ENCODE measurements around the gene C10orf143. TPM values are rescaled to one million over a fixed set of nuclear protein-coding genes. Genes with fewer than 3 reads are reported as not detected.
A peak's percentile ranks its signal among the peaks of the same experiment; 100 is the strongest.
"Not testable (repeated sequence)": the region's sequence is repeated elsewhere in the genome, so short reads cannot be mapped to it uniquely, and the experiment has no call there.

C10orf143 gene
- total RNA-seq, 1 experiment from 2014 or later: 2.2 TPM

GRCh38 chr10:130036296-130037065, 74.1 kb downstream of the C10orf143 start:
- no peak for DNase-seq (ENCODE audit: low spot score)

- no peak for DNase-seq (ENCODE audit: low spot score)
These were observed 81.4 kb downstream of the C10orf143 start for GRCh38 chr10:130029209-130029608.

DNA sequence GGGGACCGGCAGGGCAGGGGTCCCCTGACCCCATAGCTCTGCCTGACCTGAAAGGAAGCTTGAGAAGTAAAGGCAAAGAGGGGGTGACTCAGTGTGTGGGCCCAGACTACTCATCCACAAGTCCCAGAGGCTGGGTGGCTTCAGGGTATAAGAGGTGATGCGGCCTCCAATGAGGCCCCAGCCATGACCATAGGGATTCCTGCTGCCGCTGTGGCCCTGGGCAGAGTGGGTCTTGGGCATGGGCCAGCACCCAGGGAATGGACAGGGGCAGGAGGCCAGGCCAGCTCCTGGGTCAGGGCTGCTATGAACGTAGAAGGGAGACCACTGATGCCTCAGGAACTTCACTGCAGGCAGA, 82.2 kb downstream of the C10orf143 start:
- no peak for DNase-seq (ENCODE audit: low spot score)

- DNase-seq (ENCODE audit: low spot score): no peak
These were observed 82.7 kb downstream of the C10orf143 start for GRCh38 chr10:130027716-130028464.

- no peak for DNase-seq (ENCODE audit: low spot score)
These were observed 83.8 kb downstream of the C10orf143 start for GRCh38 chr10:130026670-130027456.

GRCh38 chr10:130025811-130026485, 84.7 kb downstream of the C10orf143 start:
- DNase-seq (ENCODE audit: low spot score): no peak

DNA sequence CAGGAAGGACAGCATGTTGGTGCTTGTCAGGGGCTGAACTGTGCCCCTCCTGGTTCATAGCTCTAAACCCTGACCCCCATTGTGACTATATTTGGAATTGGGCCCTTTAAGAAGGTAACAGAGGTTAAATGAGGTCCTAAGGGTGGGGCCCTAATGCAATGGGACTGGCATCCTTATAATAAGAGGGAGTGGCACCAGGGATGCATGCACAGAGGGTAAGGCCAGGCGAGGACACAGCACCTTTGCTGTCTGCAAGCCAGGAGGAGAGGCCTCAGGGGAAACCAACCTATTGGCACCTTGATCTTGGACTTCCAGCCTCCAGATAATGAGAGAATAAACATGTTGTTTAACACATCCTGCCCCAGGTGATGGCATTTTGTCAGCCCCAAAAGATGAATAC, 85.3 kb downstream of the C10orf143 start:
- no peak for DNase-seq (ENCODE audit: low spot score)

- DNase-seq (ENCODE audit: low spot score): no peak
These were observed 85.8 kb downstream of the C10orf143 start for GRCh38 chr10:130024779-130025325.

GRCh38 chr10:130024326-130024725, 86.3 kb downstream of the C10orf143 start:
- DNase-seq (ENCODE audit: low spot score): not testable (repeated sequence)

- no peak for DNase-seq (ENCODE audit: low spot score)
These were observed 87.0 kb downstream of the C10orf143 start for GRCh38 chr10:130023454-130024230.

DNA sequence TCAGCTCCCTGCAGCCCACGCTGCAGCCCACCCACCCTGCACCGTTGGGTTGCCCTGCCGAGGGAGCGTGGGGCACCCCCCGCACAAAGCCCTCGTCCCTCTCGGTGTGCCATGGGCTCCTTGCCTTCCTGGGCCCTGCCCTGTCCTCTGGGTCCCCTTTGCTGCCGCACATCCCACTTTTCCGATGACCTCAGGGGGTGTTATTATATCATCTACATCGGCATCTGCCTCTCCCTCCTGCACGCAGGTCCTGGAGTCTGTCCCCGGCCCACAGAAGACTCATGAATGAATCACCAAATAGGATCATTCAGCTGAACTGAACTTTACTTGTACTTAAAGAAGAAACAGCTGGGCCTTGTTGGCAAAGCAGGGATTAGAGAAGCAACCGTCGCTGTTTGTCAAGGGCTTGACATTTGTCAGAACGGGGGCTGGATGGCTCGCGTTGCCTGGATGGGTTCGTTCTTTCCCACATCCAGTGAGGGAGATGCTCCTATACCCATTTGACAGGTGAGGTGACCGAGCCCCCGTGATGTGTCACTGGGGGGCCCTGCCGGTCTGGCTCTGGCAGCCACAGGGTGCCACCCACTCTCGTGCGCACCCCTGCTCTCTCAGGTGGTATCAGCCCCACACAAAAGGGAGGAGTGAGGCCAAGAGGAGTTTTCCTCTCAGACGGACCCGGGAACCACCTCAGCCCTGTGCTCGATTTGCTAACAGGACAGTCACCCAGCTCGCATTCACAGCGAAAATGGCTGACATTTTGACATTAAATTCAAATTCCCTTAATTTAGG, 87.9 kb downstream of the C10orf143 start:
- peak; percentile 45 for DNase-seq (ENCODE audit: low spot score)

DNA sequence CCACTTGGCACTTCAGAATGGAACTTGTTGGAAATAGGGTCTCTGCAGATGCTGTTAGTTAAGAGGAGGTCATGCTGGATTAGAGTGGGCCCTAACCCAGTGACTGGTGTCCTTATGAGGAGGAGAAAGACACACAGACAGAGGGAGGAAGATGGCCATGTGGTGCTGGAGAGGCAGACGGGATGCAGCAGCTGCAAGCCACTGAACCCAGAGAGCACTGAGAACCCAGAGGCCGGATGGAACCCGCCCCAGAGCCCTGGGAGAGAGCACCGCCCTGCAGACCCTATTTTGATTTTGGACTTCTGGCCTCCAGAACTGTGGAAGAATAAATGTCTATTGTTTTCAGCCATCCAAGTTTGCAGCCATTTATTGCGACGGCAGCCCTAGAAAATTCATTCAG, 88.5 kb downstream of the C10orf143 start:
- no peak for DNase-seq (ENCODE audit: low spot score)

- DNase-seq (ENCODE audit: low spot score): peak; percentile 48
These were observed 89.2 kb downstream of the C10orf143 start for GRCh38 chr10:130021383-130021950.

DNA sequence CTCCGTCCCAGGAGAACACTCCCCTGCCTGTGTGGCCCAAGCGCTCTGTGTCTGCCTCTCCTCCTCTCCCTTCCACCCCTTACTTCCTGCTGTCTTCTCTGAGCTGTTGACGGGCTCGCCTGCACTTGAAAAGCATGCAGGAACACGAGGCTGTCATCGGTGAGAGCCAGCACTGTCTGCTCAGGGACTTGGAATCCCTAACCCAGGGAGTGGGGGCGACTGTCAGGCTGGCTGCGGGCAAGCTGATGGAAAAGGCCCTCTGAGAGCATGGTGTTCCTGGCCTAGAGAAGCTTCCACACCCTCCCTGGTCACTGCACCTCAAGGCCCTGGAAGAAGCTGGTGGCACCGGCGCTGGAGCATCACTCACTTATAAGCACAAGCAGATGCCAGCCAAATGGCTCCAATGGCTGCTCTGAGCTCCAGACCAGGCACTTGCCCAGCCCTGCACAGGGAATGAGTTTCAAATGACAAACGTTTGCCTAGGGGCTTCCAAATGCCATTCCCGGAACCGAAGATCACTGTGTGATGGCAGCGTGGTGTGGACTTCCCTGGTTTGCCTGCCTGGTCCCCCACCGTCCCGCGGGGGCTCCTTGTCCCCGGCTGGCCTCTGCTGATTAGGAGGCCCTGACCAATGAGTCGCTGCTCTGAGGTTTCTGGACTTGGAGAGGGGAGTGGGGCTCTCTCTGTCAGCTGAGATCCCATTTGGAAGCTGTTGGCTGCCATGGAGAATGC, 89.8 kb downstream of the C10orf143 start:
- DNase-seq (ENCODE audit: low spot score): no peak

DNA sequence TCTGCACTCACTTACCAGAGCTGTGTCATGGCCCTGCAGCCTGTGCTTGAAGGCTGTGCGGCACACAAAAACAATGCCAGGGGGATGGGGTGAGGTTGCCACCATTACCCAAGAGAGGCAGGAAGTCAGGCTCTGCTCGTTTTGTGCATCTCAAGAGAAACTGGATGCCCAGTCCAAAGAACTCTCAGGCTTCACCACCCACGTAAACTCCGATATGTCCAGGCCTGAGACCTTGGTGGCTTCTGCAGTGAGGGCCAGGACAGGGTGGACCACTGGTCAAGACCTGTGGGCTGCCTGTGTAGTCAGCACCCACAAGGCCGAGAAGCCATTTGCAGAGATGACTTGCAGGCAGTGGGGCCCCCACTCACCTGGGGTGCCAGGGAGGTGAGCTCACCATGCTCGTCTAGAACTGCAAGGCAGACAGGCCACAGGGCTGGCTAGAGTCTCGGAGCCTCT, 91.9 kb downstream of the C10orf143 start:
- no peak for DNase-seq (ENCODE audit: low spot score)

- DNase-seq (ENCODE audit: low spot score): peak; percentile 31
These were observed 92.4 kb downstream of the C10orf143 start for GRCh38 chr10:130018265-130018664.

DNA sequence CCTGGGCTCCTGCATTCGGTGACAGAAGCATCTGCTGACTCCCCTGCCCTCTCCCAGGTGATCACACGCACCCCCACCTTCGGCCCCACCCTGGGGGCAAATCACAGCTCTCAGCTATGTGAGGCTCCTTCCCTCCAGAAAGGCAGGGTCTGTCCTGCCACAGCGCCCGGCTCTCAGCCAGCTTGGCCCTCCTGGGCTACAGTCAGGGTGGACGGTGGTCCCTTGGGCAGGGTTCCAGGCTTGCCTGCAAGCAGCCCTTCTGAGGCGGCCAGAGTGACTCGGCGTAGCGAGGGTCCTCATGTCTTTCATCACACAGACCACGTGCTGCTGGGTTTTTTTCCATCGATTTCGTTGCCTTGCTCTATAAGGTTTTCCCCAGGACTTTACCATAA, 93.0 kb downstream of the C10orf143 start:
- DNase-seq (ENCODE audit: low spot score): no peak

GRCh38 chr10:130016993-130017630, 93.5 kb downstream of the C10orf143 start:
- no peak for DNase-seq (ENCODE audit: low spot score)

Measured in H4 (cell line).